Activated T-cell treated with anti-CD3 and anti-CD28 coated beads, Interleukin-2, amount 50 U/mL, for 72 hours (primary cell): ENCODE measurements around the gene AMZ1. TPM values are rescaled to one million over a fixed set of nuclear protein-coding genes. Genes with fewer than 3 reads are reported as not detected.
"Not testable (repeated sequence)": the region's sequence is repeated elsewhere in the genome, so short reads cannot be mapped to it uniquely, and the experiment has no call there.

Source experiments
- ATAC-seq, 2 donors: fragments of 150-1000 bp; cut with Tn5 transposase; replicated peaks in 1 of 2; 2 replicates each; pipeline ENCODE4 v1.10.0; 2021; ENCODE audit warnings: moderate library complexity in 2 of 2, mild to moderate bottlenecking in 1 of 2
- DNase-seq, 2 donors: peaks; one replicate each; pipeline ENCODE4 v3.0.0; 2021 to 2022; ENCODE audit warnings: mixed read lengths in 1 of 2
- H3K27ac Mint-ChIP-seq: one replicate; pipeline ENCODE4 v1.8.0; 2022; ENCODE audit warnings: mild to moderate bottlenecking, moderate library complexity, mixed read lengths
- H3K27me3 Mint-ChIP-seq: one replicate; pipeline ENCODE4 v1.8.0; 2022; ENCODE audit warnings: low read depth, mixed read lengths
- H3K36me3 Mint-ChIP-seq, 2 donors: one replicate each; pipeline ENCODE4 v1.8.0; 2022; ENCODE audit warnings: mixed read lengths in 2 of 2, mild to moderate bottlenecking in 1 of 2; ENCODE audit not compliant: insufficient read depth in 2 of 2
- H3K4me1 Mint-ChIP-seq: one replicate; pipeline ENCODE4 v1.8.0; 2022; ENCODE audit warnings: low read depth, mixed read lengths
- H3K4me3 Mint-ChIP-seq, 2 donors: one replicate each; pipeline ENCODE4 v1.8.0; 2022; ENCODE audit warnings: mild to moderate bottlenecking in 2 of 2, mixed read lengths in 2 of 2, moderate library complexity in 2 of 2
- H3K9me3 Mint-ChIP-seq, 2 donors: one replicate each; pipeline ENCODE4 v1.8.0; 2022; ENCODE audit warnings: mixed read lengths in 2 of 2
- total RNA-seq, 2 donors: library from RNA; stranded (reverse); gene quantifications; one replicate each; pipeline ENCODE4 v1.2.3, GENCODE V29; 2022

Gene AMZ1
- total RNA-seq, 2 donors from 2014 or later: 0.34 to 1.3 TPM

- not testable (repeated sequence) for H3K9me3 Mint-ChIP-seq, ATAC-seq, H3K36me3 Mint-ChIP-seq, H3K27ac Mint-ChIP-seq, H3K4me1 Mint-ChIP-seq, H3K4me3 Mint-ChIP-seq, DNase-seq, H3K27me3 Mint-ChIP-seq
Observed at GRCh38 chr7:2727206-2727605, 39.2 kb downstream of the AMZ1 start.

DNA sequence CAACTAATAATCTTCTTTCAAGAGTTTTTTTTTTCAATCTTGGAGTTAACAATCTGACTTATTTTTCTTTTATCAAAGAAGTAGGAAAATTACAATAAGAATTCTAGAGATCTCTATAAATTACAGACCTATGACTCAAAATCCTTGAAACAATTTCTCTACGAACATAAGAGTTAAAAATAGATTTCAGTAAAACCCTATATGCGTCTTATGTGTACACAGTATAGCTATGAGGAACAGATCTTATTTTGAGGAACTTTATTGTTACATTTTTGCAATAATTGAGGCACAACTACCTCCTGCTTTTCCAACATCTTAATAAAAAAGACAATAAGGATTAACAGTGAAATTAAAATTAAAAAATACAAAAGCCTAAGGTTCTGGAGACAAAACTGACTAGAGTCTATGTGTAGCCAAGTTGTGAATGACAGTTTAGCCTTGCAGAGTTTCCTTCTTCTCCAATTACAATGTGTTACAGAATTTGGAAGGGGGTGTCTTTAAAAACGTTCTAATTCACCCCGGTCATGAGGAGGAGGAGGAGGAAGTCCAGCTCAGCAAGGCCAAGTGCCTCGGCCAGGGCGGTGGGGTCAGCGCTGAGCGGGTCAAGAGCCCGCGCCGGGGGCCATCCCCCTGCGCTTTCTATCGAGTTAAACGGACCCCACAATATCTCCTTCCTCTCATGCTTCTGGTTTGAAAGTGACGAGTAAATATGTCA, 40.5 kb downstream of the AMZ1 start:
- no peak for ATAC-seq
- H3K9me3 Mint-ChIP-seq: no peaks in the 10 kb centered on the region
- H3K4me1 Mint-ChIP-seq: peaks cover 22% of the 10 kb centered on the region
- H3K27ac Mint-ChIP-seq: no peak overlapping the region
- no peaks in the 10 kb centered on the region for H3K27me3 Mint-ChIP-seq
- no peak for DNase-seq
- no peak overlapping the region for H3K4me3 Mint-ChIP-seq
- H3K36me3 Mint-ChIP-seq: peaks cover 2 to 11% of the 10 kb centered on the region in 2 donors

DNA sequence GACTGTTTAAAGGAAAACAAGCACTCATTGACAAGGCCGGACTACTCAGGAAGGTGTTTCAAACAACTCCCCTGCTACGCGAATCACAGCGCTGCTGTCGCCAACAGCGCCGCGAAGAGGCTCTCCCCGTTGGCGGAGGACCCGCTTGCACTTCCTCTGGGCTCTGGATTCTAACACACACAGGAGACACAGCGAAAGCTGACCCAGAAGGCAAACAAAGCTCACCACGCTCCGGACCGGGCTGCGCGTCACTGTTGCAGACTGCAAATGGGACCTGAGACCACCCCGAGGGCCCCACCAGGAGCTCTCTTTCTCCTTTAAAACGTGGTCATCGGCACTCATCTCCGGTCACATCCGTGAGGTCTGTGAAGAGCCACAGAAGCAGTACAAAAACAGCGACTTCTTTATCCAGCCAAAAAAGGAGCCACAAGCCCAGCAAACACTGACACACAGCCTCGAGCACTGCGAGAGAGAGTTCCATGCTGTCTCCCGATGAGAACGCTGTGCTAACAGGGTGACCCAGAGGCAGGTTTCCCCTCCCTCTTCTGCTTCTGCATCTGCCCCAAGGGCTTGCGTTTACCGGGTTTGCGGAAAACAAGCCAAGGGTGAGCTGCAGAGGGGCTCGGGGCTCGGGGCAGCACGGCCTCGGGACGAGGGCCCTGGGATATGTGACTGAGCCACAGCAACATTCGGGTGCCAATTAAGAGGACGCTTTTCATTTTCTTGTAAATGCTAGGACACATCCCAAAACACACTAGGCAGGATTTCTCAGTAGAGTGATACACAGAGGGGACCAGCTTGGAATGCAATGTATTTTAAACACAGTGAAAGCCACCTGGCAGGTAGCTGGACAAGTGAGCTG, 41.3 kb downstream of the AMZ1 start:
- Mint-ChIP-seq H3K4me3 (no peak overlapping the region), H3K27me3 (no peaks in the 10 kb centered on the region), H3K9me3 (no peaks in the 10 kb centered on the region), H3K27ac (no peak overlapping the region), H3K36me3 (peaks cover 2 to 11% of the 10 kb centered on the region in 2 donors), H3K4me1 (peaks cover 30% of the 10 kb centered on the region)
- DNase-seq (no peak), ATAC-seq (no peak)

GRCh38 chr7:2729893-2730716, 42.1 kb downstream of the AMZ1 start:
- no peaks in the 10 kb centered on the region for H3K27me3 Mint-ChIP-seq
- peaks cover 39% of the 10 kb centered on the region for H3K4me1 Mint-ChIP-seq
- no peak overlapping the region for H3K27ac Mint-ChIP-seq
- H3K9me3 Mint-ChIP-seq: no peaks in the 10 kb centered on the region
- no peak for DNase-seq
- ATAC-seq: no peak
- H3K4me3 Mint-ChIP-seq: no peak overlapping the region
- peaks cover 2 to 11% of the 10 kb centered on the region in 2 donors for H3K36me3 Mint-ChIP-seq

DNA sequence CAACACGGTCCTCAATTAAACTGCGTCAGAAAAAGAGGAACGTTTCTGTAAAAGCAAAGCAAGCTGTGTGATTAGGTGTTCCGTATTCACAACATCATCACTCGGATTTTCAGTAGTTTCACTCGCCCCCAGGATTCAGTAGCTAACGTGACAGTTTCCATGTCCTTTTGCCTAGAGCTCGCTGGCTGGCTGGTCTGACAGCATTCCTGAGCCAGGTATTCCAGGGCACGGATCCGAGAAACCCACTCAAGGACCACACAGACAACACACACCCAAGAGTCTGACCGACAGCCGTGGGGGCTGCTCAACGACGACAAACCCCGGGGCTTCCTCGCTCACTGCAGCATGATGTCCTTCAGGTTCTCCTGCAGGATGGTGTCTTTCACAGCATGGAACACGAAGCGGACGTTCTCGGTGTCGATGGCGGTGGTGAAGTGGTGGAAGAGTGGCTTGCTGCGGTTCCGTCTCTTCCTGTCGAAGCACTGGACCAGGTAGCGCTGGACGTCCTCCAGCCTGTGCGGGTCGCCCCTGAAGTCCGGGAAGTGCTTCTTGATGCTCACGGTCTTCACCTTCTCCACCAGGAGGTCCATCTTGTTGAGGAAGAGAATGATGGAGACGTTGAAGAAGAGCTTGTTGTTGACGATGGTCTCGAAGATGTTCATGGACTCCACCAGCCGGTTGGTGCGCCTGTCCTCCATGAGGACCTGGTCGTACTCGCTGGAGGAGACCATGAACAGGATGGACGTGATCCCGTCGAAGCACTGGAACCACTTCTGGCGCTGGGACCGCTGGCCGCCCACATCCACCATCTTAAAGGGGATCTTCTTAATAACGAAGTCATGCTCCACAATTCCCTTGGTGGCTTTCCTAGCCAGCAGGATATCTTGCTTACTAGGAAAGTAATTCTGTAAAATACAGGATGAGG, 43.1 kb downstream of the AMZ1 start:
- Mint-ChIP-seq H3K4me3 (peak overlapping the region in 1 of 2 donors; percentile 21), H3K27ac (peak overlapping the region; percentile 47), H3K27me3 (no peaks in the 10 kb centered on the region), H3K9me3 (no peaks in the 10 kb centered on the region), H3K36me3 (peaks cover 2 to 11% of the 10 kb centered on the region in 2 donors), H3K4me1 (peaks cover 47% of the 10 kb centered on the region)
- ATAC-seq (no peak), DNase-seq (no peak)

- Mint-ChIP-seq H3K27me3 (no peaks in the 10 kb centered on the region), H3K4me3 (no peak overlapping the region), H3K9me3 (no peaks in the 10 kb centered on the region), H3K36me3 (peaks cover 2 to 11% of the 10 kb centered on the region in 2 donors), H3K4me1 (peaks cover 47% of the 10 kb centered on the region), H3K27ac (peak overlapping the region; percentile 19)
- ATAC-seq: no peak
- no peak for DNase-seq
Observed at GRCh38 chr7:2732388-2732787, 44.4 kb downstream of the AMZ1 start.

- H3K9me3 Mint-ChIP-seq: no peaks in the 10 kb centered on the region
- peaks cover 49% of the 10 kb centered on the region for H3K4me1 Mint-ChIP-seq
Observed at GRCh38 chr7:2732959-2733584, 45.1 kb downstream of the AMZ1 start.

DNA sequence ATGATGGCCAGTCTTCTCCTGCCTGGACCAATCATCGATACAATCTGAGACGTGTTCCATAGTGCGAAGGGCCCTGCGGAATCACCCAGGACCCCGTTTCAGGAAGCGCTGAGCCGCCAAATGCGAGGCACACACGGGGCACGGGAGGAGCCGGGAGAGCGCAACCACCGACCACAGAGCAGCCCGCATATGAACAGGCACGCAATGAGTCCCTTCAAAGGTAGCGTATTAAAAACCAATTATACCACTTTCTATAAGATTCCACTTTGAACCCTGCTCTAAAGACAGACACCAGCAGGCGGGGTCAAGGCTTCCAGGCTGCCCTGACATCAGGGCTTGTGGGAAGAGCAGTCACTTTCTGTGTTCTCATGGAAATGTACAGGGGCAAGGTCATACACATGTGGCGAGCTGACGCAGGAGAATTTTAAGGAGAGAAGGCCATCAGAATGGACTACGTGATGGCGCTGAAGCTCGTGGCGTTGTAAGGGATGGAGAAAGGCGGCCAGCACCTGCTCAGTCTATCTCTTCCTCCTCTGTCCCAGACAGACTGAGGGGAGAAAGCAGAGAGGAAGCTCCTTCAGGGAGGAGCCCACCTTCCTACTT, 46.2 kb downstream of the AMZ1 start:
- Mint-ChIP-seq H3K9me3 (no peaks in the 10 kb centered on the region), H3K36me3 (peaks cover 2 to 11% of the 10 kb centered on the region in 2 donors), H3K27me3 (no peaks in the 10 kb centered on the region), H3K4me3 (peak overlapping the region in 1 of 2 donors; percentile 52), H3K27ac (no peak overlapping the region), H3K4me1 (peaks cover 54% of the 10 kb centered on the region)
- no peak for DNase-seq
- no peak for ATAC-seq

More at GRCh38 chr7:2732959-2733584, 45.1 kb downstream of the AMZ1 start:
- DNase-seq: no peak
- ATAC-seq: no peak
- Mint-ChIP-seq H3K4me3 (no peak overlapping the region), H3K27me3 (no peaks in the 10 kb centered on the region), H3K27ac (no peak overlapping the region), H3K36me3 (peaks cover 2 to 11% of the 10 kb centered on the region in 2 donors)

GRCh38 chr7:2734751-2735571, 47.0 kb downstream of the AMZ1 start:
- ATAC-seq: peak; percentile 25 to 45
- H3K4me1 Mint-ChIP-seq: peaks cover 54% of the 10 kb centered on the region
- H3K27ac Mint-ChIP-seq: no peak overlapping the region
- no peaks in the 10 kb centered on the region for H3K27me3 Mint-ChIP-seq
- DNase-seq: no peak
- H3K4me3 Mint-ChIP-seq: peak overlapping the region; percentile 17 to 52
- peaks cover 2 to 7% of the 10 kb centered on the region in 2 donors for H3K36me3 Mint-ChIP-seq
- H3K9me3 Mint-ChIP-seq: no peaks in the 10 kb centered on the region

DNA sequence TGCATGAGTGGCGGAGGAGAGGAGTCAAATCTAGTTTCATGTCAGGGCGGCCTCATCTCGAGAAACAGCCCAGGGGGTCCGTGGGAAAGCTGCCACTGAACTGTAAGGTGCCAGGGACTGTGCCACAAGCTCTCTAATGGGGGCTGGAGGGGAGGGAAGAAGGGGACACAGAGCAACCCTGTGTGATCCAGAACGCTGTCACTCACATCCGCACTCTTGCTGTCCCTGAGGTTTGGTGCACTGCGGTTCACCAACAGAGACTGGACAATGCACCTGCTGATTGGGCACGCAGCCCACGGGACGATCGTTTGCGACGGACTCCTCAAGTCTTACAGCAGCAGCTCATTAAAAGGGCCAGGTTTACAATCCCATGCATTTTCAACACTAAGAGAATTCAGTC, 47.7 kb downstream of the AMZ1 start:
- no peak overlapping the region for H3K4me3 Mint-ChIP-seq
- DNase-seq (no peak), ATAC-seq (no peak)
- H3K27me3 Mint-ChIP-seq: no peaks in the 10 kb centered on the region
- peaks cover 2 to 5% of the 10 kb centered on the region in 2 donors for H3K36me3 Mint-ChIP-seq
- no peaks in the 10 kb centered on the region for H3K9me3 Mint-ChIP-seq
- no peak overlapping the region for H3K27ac Mint-ChIP-seq
- H3K4me1 Mint-ChIP-seq: peaks cover 54% of the 10 kb centered on the region

- Mint-ChIP-seq H3K4me3 (no peak overlapping the region), H3K27ac (no peak overlapping the region)
Observed at GRCh38 chr7:2736411-2736914, 48.5 kb downstream of the AMZ1 start.

More at GRCh38 chr7:2736411-2736914, 48.5 kb downstream of the AMZ1 start:
- DNase-seq (no peak), ATAC-seq (no peak)
- H3K4me1 Mint-ChIP-seq: peaks cover 52% of the 10 kb centered on the region
- no peaks in the 10 kb centered on the region for H3K9me3 Mint-ChIP-seq
- no peaks in the 10 kb centered on the region for H3K27me3 Mint-ChIP-seq
- H3K36me3 Mint-ChIP-seq: peaks cover 2 to 4% of the 10 kb centered on the region in 2 donors
